Upper lobe of left lung (tissue), 6 donors: ENCODE data around the gene FLNB. TPM values are rescaled to one million over a fixed set of nuclear protein-coding genes. Genes with fewer than 3 reads are reported as not detected.
A peak's percentile ranks its signal among the peaks of the same experiment; 100 is the strongest.

Source experiments
- ATAC-seq, 2 donors: fragments of 200-7000 bp; cut with Tn5 transposase; one replicate each; pipeline ENCODE4 v1.9.1; 2022; ENCODE audit warnings: mild to moderate bottlenecking in 2 of 2, moderate library complexity in 2 of 2; ENCODE audit not compliant: low FRiP score in 2 of 2
- DNase-seq, 2 donors: peaks; one replicate each; pipeline ENCODE4 v3.0.0-alpha.2; 2019 to 2020
- H3K27ac ChIP-seq, 4 donors: fragments of 200-600 bp; sonication (generic); one replicate each; pipeline ENCODE4 v1.5.1; 2016 to 2019
- H3K27me3 ChIP-seq, 4 donors: fragments of 200-600 bp; sonication (generic); one replicate each; pipeline ENCODE4 v1.5.1; 2017 to 2019
- H3K36me3 ChIP-seq, 4 donors: fragments of 200-600 bp; sonication (generic); one replicate each; pipeline ENCODE4 v1.5.1; 2016 to 2019
- H3K4me1 ChIP-seq, 4 donors: fragments of 200-600 bp; sonication (generic); one replicate each; pipeline ENCODE4 v1.5.1; 2018 to 2019
- H3K4me3 ChIP-seq, 4 donors: fragments of 200-600 bp; sonication (generic); one replicate each; pipeline ENCODE4 v1.5.1; 2017 to 2019; ENCODE audit warnings: mild to moderate bottlenecking in 2 of 4, moderate library complexity in 1 of 4
- H3K9me3 ChIP-seq, 4 donors: fragments of 200-600 bp; sonication (generic); one replicate each; pipeline ENCODE4 v1.5.1; 2018 to 2019
- CTCF ChIP-seq, 6 experiments: fragments of 450-650 bp in 4 of 6; fragments of 200-600 bp in 2 of 6; sonication (generic) in 2 of 6; IDR thresholded peaks; one replicate each; pipeline ENCODE4 v1.5.1; 2016 to 2019; ENCODE audit warnings: antibody characterized with exemption in 6 of 6
- EP300 ChIP-seq, 4 donors: sonication (generic); formaldehyde crosslinking; IDR thresholded peaks; one replicate each; pipeline ENCODE4 v1.5.1; 2017; ENCODE audit warnings: antibody characterized with exemption in 4 of 4, control low read depth in 2 of 4
- POLR2A ChIP-seq, 4 donors: fragments of 450-650 bp; IDR thresholded peaks; one replicate each; pipeline ENCODE4 v1.5.1; 2016 to 2017; ENCODE audit warnings: antibody characterized with exemption in 4 of 4, mild to moderate bottlenecking in 2 of 4
- POLR2AphosphoS5 ChIP-seq, 2 donors: sonication (generic); formaldehyde crosslinking; IDR thresholded peaks; one replicate each; pipeline ENCODE4 v1.5.1; 2017; ENCODE audit warnings: antibody characterized with exemption in 2 of 2
- WGBS, 2 donors: methylation state at CpG; one replicate each; pipeline ENCODE4 v1.1.5; 2017 to 2018; 5-methylcytosine and 5-hydroxymethylcytosine counted together
- total RNA-seq, 6 donors: library from RNA; depleted of rRNA in 4 of 6; stranded (reverse); fragments of >200 nt in 4 of 6; gene quantifications; one replicate each; pipeline versions ENCODE4 v1.1.0 to v1.2.1, GENCODE V29; 2016 to 2021
- donor health status: DM: no; HTN: no; CAD: no; lungs with moderate emphysema.
- donor health status: DM: no; HTN: yes; CAD: no; lungs with severe emphysema.

Gene FLNB
- total RNA-seq, 6 donors from 2014 or later, result 101 to 193 (median 127) TPM

DNA sequence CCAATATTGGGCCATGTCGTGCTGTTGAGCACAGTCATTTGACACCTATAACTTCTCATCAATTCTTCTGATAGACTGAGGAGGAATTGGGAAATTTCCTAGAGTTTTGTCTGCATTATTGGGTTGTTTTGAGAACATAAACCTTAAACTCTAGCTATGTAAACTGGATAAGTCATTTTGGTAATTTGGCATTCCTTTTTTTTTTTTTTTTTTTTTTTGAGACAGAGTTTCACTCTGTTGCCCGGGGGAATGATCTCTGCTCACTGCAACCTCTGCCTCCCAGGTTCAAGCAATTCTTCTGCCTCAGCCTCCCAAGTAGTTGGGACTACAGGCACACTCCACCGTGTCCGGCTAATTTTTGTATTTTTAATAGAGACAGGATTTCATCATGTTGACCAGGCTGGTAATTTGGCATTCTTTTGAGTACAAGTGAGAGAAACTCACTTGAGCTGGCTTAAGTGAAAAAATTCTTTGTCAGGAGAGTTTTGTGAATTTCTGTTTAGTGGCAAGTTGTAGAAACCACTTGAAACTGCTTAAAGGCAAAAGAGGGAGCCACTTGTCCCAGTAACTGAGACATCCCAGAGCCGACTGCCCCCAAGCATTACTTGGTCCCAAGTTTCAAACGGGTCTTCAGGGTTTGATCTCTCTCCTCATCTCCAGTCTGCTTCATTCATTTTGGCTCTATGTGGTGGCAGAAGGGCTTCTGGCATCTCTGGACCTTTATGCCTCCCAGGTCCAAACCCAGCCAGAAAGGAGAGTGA lies 34.9 kb downstream of the FLNB start:
- ATAC-seq (no peak), DNase-seq (no peak)
- H3K27ac ChIP-seq, result peak overlapping the region; percentile 52 to 70 (median 64)
- H3K9me3 ChIP-seq, result no peaks in the 10 kb centered on the region
- no peaks in the 10 kb centered on the region for H3K27me3 ChIP-seq
- no peak overlapping the region for H3K4me3 ChIP-seq
- H3K4me1 ChIP-seq, result peaks cover 25 to 63% (median 40%) of the 10 kb centered on the region in 4 donors
- TF ChIP-seq POLR2A (IDR thresholded peaks at IDR 0.05) (no peak), POLR2AphosphoS5 (IDR thresholded peaks at IDR 0.05) (no peak), EP300 (IDR thresholded peaks at IDR 0.05) (peak in 1 of 4 donors; percentile 43)
- 59 to 66% methylated on average over 6 of the region's 6 CpGs for WGBS, 2 donors
- H3K36me3 ChIP-seq, result no peaks in the 10 kb centered on the region

DNA sequence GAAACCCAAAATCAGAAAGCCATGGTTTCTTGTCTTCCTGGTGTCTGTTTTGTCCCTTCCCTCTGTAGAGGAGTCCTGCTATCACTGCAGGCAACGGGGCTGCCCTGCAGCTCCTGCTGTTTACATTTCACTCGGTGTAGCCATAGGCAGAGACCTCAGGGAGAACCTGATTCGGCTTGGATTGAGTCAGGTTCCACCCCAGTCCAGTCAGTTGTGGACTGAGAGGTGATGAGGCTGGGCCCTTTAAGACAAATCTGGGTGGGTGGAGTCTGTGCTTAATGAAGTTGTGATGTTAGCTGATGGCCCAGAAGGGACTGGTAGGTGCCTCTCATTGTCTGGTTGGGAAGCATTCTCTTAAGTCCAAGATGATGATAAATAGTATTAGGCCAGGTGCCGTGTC lies 35.7 kb downstream of the FLNB start:
- no peak for ATAC-seq
- H3K4me1 ChIP-seq, result peaks cover 33 to 65% (median 47%) of the 10 kb centered on the region in 4 donors

GRCh38 chr3:58044691-58045483 lies 36.7 kb downstream of the FLNB start:
- no peak for DNase-seq
- Histone ChIP-seq H3K36me3 (no peaks in the 10 kb centered on the region), H3K4me3 (no peak overlapping the region), H3K27me3 (no peaks in the 10 kb centered on the region), H3K27ac (peak overlapping the region in 3 of 4 donors; percentile 2 to 64 (median 58)), H3K4me1 (peaks cover 33 to 67% (median 50%) of the 10 kb centered on the region in 4 donors), H3K9me3 (no peaks in the 10 kb centered on the region)
- ATAC-seq, result peak in 1 of 2 donors; percentile 77
- no peak for TF ChIP-seq POLR2A (IDR thresholded peaks at IDR 0.05)
- TF ChIP-seq POLR2AphosphoS5 (IDR thresholded peaks at IDR 0.05), result no peak
- no peak for TF ChIP-seq CTCF (IDR thresholded peaks at IDR 0.05)
- TF ChIP-seq EP300 (IDR thresholded peaks at IDR 0.05), result no peak
- 68 to 72% methylated on average over 6 to 7 of the region's 7 CpGs for WGBS, 2 donors

More for the DNA sequence above, 35.7 kb downstream of the FLNB start:
- no peak overlapping the region for H3K4me3 ChIP-seq
- H3K36me3 ChIP-seq, result no peaks in the 10 kb centered on the region
- no peak for DNase-seq
- WGBS, 2 donors, result 62 to 65% methylated on average over 4 of the region's 4 CpGs
- H3K9me3 ChIP-seq, result no peaks in the 10 kb centered on the region
- peak overlapping the region; percentile 52 to 70 (median 64) for H3K27ac ChIP-seq
- H3K27me3 ChIP-seq, result no peaks in the 10 kb centered on the region
- TF ChIP-seq POLR2AphosphoS5 (IDR thresholded peaks at IDR 0.05), result no peak
- TF ChIP-seq POLR2A (IDR thresholded peaks at IDR 0.05), result no peak
- TF ChIP-seq EP300 (IDR thresholded peaks at IDR 0.05), result no peak
- TF ChIP-seq CTCF (IDR thresholded peaks at IDR 0.05), result no peak

DNA sequence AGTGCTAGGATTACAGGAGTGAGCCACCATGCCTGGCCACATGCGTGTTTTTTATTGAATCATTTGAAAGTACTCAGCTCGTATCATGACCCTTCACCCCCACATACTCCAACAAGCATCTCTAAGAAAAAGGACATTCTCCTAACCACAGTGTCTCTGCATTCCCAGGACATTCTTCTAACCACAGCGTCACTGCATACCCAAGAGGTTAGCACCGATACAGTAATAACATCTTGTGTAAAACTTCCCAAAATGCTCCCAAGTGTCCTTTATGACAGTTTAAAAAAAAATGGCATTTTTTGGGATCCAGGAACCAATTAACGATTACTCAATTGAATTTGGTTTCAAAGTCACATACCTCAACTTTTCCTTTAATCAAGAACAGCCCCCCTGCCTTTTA lies 39.6 kb downstream of the FLNB start:
- Histone ChIP-seq H3K4me3 (no peak overlapping the region), H3K27ac (peak overlapping the region in 3 of 4 donors; percentile 68 to 80 (median 78)), H3K27me3 (no peaks in the 10 kb centered on the region), H3K4me1 (peaks cover 36 to 65% (median 55%) of the 10 kb centered on the region in 4 donors), H3K9me3 (no peaks in the 10 kb centered on the region), H3K36me3 (no peaks in the 10 kb centered on the region)
- DNase-seq (no peak), ATAC-seq (no peak)
- TF ChIP-seq CTCF (IDR thresholded peaks at IDR 0.05) (no peak), POLR2A (IDR thresholded peaks at IDR 0.05) (no peak), POLR2AphosphoS5 (IDR thresholded peaks at IDR 0.05) (no peak), EP300 (IDR thresholded peaks at IDR 0.05) (no peak)
- 80 to 86% methylated on average over 5 of the region's 5 CpGs for WGBS, 2 donors

DNA sequence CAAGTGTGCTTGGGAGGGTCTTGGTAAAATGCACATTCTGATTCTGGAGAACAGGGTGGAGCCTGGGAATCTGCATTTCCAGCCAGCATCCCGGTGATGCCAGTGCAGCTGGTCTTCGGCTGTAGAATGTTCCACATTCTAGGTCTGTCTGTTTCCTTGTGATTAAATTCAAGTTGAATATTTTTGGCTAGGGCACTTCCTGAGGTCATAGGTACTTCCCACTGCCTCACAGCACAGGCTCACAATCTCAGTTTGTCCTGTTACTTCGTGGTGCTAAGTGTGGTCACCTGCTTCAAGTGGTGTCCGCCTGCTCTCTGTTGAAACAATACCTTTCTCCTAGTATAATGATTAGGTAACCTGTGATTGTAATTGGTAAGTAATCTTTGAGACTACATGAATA lies 40.1 kb downstream of the FLNB start:
- no peak overlapping the region for H3K4me3 ChIP-seq
- no peaks in the 10 kb centered on the region for H3K9me3 ChIP-seq
- no peaks in the 10 kb centered on the region for H3K27me3 ChIP-seq
- ATAC-seq (peak; percentile 4 to 76), DNase-seq (peak in 1 of 2 donors; percentile 88)
- no peaks in the 10 kb centered on the region for H3K36me3 ChIP-seq
- peaks cover 37 to 64% (median 54%) of the 10 kb centered on the region in 4 donors for H3K4me1 ChIP-seq
- 27 to 53% methylated on average over 4 of the region's 4 CpGs for WGBS, 2 donors
- TF ChIP-seq POLR2A (IDR thresholded peaks at IDR 0.05) (no peak), POLR2AphosphoS5 (IDR thresholded peaks at IDR 0.05) (peak; percentile 41 to 55), EP300 (IDR thresholded peaks at IDR 0.05) (peak in 2 of 4 donors; percentile 55 to 94)
- H3K27ac ChIP-seq, result peak overlapping the region; percentile 67 to 80 (median 73)
